ENCODE results near the gene TLL2. TPM values are rescaled to one million over a fixed set of nuclear protein-coding genes. Genes with fewer than 3 reads are reported as not detected.
"Not testable (repeated sequence)": the region's sequence is repeated elsewhere in the genome, so short reads cannot be mapped to it uniquely, and the experiment has no call there.

TLL2 gene
- polyA plus RNA-seq (2014; cell fraction: cytosol; rRNA removed) = 0.51 TPM in 1 of 2 replicates, not detected in the other
- 0.01 TPM in 1 of 2 replicates, not detected in the other for polyA plus RNA-seq (2014; cell fraction: nucleus; rRNA removed)

DNA sequence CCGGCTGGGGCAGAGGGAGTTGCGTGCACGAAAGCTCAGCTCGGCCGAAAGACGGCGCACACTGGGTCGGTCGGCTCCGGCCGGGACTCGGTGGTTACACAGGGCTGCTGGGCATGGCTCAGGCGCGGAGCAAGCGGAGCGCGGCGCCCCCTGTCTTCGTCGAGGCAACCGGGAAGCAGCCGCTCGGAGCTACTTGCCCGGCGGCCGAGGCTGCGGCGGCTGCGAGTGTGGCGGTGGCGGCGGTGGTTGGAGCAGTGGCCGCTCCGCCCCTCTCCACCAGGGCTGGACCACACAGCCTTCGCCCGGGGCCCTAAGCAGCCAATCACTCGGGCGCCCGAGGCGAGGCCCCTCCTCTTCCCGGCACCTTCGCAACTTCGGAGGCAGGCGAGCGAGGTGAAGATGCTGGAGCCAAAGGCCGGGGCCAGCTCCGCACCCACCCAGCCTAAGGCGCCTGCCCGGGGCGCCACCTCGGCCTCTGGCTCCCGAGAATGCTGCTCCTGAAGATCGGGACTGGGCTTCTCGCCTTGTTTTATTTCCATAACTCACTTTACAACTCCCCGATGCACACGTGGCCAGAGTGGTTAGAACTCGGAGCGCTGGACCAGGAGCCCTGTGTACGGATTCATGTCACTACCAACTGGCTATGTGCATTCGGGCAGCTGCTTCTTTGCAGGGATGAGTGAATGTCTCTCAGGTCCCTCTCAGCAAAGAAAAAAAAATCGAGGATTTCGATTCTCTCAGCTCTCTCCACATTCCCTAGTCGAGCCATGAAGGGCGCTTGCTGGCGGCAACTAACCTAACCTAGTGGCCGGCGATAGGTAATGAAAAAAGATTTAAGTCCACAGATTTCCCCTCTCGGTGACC is at the start of gene TLL2:
Gene TLL2 (minus strand): TSS at position 229 of the 864 bp plus-strand sequence. CDS start 241 bp downstream, outside the sequence.
- DNase-seq (ENCODE audit: low spot score) = peak; percentile 91

DNA sequence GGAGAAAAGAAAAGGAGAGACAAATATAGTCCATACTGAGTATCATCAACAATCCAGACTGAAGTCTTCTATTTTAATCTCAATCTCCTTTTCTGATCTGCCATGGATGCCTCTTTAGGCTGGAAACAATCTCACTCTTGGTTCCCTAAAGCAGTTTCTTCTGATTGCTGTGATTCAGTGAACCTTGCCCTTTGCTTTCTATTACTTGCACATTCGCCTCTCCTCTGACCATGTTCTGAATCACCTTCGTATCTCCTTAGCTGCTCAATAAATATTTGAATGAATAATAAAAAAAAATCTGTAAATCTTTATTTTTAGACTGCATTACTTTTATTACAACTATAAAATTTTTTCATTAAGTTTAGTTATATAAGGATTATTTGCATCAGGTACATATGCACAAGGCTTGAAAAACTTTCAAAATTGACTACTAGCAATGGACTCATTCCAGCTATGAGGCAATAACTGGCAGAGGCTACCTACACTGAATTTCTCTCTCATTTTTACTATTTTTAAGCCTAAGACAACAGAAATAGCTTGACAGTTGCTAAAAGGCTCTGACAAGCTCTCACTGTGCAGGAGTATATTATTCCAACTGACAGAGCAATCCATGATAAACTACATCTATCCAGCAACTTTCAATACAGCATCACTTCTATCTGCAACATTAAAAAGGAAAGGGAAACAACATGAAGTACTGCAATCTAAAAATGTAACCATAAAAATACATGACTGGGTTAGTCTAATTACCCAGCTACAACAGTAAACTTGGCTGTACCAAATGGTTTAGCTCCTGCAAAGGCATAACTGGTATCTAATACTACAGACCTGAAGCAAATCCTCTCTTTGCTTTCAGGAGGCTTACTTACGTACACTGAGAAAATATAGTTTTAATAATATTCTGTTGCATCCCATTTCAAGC is 47.5 kb upstream of the TLL2 start:
- DNase-seq (ENCODE audit: low spot score) = no peak

DNA sequence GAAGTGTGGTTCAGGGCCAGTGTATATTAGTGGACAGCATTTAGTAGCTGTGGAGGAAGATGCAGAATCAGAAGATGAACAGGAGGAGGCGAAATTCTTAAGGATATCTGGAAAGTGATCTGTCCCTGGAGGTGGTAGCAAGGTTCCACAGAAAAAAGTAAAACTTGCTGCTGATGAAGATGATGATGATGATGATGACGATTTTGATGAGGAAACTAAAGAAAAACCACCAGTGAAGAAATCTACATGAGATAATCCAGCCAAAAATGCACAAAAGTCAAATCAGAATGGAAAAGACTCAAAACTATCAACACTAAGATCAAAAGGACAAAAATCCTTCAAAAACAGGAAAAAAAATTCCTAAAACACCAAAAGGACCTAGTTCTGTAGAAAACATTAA is 46.8 kb upstream of the TLL2 start:
- no peak for DNase-seq (ENCODE audit: low spot score)

- DNase-seq (ENCODE audit: low spot score) = peak; percentile 4
Measured at GRCh38 chr10:96556003-96556402, 42.3 kb upstream of the TLL2 start.

DNA sequence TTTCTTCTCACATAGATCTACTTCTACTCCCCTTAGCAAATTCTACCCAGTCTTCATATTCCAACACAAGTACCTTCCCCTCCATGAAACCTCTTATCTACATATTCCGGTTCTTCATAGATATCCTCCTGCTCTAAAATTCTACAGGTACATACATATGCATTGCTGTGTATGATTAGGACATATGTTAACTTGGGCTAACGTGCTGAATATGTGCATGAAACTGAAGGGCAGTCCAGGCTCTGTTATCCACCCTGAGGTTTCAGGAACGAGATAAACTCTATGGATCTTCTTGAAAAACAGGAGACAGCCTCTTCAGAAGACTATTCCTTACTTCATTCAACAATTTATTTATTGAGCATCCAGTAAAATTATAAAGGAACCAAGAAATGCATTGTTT is 41.6 kb upstream of the TLL2 start:
- DNase-seq (ENCODE audit: low spot score) = no peak

- DNase-seq (ENCODE audit: low spot score) = no peak
Measured at GRCh38 chr10:96548589-96548988, 34.9 kb upstream of the TLL2 start.

GRCh38 chr10:96545558-96545957 is 31.8 kb upstream of the TLL2 start:
- DNase-seq (ENCODE audit: low spot score) = not testable (repeated sequence)

GRCh38 chr10:96541921-96542320 is 28.2 kb upstream of the TLL2 start:
- DNase-seq (ENCODE audit: low spot score) = no peak

- no peak for DNase-seq (ENCODE audit: low spot score)
Measured at GRCh38 chr10:96540240-96540639, 26.5 kb upstream of the TLL2 start.

DNA sequence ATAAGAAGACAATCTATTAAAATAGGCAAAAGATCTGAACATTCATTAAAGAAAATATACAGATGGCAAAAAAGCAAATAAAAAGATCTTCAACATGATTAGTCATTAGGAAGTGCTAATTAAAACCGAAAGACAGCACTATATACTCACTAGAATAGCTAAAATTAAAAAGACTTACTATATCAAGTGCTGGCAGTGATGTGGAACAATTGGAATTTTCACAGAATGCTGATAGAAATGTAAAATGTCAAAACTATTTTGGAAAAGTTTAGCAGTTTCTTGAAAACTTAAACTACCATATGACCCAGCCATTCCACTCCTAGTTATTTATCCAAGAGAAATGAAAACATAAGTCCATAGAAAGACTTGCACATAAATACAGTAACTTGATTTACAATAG is 25.0 kb upstream of the TLL2 start:
- no peak for DNase-seq (ENCODE audit: low spot score)

GRCh38 chr10:96536129-96536528 is 22.4 kb upstream of the TLL2 start:
- no peak for DNase-seq (ENCODE audit: low spot score)

DNA sequence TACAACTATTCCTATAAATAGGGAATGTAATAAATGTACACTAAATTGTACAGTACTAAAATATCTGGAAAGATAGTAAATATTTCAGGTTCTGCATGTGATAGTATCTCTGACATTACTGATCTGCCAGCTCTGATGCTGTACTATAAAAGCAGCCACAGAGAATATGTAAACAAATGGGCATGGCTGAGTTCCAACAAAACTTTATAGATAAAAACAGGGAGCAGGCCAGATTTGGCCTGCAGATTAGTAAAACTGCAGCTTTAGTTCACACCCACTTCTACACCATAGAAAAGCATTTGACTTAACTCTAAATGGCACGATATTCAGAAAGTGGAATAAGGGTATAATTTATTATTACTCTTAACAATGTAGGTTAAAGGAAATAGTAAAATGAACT is 18.8 kb upstream of the TLL2 start:
- DNase-seq (ENCODE audit: low spot score) = no peak

DNA sequence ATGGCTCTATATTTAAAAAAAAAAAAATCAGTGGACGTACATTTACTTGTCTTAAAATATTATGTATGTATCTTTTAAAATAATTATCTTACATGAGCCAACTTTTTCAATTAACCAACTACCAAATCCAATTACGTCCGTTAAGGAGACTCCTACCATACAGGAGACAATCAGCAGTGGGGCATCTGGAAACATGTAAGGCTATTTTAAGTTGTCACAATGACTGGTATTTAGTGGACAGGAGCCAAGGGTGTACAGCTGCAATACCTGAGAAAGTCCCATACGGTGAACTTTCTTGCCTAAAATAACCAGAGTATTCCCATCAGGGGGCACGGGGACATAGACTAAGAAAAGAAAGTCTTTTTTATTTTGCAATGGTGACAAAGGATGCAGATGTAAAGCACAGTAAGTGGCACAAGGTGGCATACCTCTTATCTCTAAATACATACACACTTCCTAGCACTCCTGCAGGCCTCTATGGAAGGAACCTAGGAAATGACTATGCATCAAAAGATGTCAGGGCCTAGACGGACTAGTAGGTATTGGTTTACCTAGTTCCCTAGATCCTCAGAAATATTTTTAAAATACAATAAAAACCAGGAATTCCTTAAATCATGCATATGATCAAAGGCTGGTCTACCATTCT is 16.0 kb upstream of the TLL2 start:
- DNase-seq (ENCODE audit: low spot score) = peak; percentile 29

DNA sequence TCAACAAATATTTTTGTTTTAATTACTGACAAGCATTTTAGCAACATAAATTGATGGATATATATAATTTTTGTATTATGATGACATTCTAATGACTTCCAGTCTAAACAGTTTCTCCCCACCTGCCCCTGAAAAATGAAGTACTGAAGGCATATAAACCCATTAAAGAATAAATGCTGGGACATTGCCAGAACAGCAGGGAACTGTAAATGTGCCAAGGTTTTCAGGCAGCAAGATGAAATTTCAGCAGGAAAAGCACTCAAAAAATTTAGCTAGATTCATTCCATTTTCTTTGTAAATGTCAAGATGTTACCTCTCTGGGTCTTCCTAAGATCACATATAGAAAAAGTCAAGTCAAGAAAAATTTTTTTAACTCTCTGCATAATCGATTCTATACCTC is 11.0 kb upstream of the TLL2 start:
- DNase-seq (ENCODE audit: low spot score) = no peak

DNA sequence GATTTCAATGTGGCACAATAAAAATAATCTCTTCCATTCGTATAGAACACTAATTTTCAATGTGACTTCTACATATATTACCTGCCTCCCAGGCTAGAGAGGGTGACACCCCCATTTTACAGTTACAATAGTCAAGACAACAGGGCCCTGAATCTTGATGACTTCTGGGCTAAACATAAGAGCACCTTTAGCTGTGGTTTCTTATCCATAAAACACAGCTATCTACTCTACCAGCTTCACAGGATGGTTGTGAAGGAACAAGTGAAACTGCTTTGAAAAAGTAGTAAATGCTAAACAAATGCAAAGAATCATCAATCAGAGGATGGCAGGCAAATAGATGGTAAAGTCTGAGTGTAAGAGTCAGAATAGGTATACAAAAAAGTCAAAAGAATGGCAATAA is 3.6 kb upstream of the TLL2 start:
- no peak for DNase-seq (ENCODE audit: low spot score)

- DNase-seq (ENCODE audit: low spot score) = no peak
Measured at GRCh38 chr10:96516337-96516736, 2.6 kb upstream of the TLL2 start.

- no peak for DNase-seq (ENCODE audit: low spot score)
Measured at GRCh38 chr10:96513305-96513697, 425 bp downstream of the TLL2 start.

DNA sequence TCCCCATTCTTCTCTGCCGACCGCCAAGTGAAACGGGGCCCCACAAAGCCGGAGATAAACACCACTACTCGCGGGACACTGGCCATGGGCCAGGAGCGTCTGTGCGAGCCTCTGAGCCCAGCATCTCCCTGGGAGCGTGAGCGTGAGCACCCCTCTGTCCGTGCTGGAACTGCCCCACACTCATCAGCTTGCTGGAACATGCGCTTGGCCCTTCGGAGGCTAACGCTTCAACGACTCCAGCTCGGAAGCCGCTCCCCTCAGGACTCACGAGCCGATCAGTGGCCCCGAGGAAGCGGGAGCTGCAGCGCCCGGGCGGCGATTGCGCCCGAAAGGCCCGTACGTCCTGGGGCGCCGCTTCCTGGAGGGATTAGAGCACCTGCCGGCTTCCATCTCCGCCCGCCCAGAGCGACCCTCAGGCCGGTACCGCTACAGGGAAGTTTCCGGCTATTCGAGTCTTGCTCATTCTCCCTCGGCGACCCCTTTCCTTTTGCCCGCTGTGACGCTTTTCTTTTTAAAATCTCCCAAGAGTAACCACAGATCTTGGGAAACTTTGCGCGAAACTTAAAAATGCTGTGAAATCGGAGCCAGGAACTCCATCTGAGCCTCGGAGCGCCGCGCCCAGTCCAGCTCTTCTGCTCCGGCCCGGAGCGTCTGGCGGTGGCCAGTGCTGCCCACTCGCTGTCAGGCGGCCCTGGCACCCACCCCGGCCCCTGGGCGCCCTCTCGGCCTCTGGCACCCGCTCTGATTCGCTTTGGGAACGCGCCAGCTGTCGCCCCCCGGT is 1.0 kb downstream of the TLL2 start:
- no peak for DNase-seq (ENCODE audit: low spot score)

GRCh38 chr10:96511044-96511945 is 2.4 kb downstream of the TLL2 start:
- DNase-seq (ENCODE audit: low spot score) = peak; percentile 63
